Embryonic facial prominence (tissue), 1 donor: Measurements from ENCODE around the gene PAX5.

ENCODE experiments used
- DNase-seq: peaks from one replicate; pipeline ENCODE4 v3.0.0-alpha.2; 2016; ENCODE audit errors: extremely low spot score

The PAX5 gene

DNA sequence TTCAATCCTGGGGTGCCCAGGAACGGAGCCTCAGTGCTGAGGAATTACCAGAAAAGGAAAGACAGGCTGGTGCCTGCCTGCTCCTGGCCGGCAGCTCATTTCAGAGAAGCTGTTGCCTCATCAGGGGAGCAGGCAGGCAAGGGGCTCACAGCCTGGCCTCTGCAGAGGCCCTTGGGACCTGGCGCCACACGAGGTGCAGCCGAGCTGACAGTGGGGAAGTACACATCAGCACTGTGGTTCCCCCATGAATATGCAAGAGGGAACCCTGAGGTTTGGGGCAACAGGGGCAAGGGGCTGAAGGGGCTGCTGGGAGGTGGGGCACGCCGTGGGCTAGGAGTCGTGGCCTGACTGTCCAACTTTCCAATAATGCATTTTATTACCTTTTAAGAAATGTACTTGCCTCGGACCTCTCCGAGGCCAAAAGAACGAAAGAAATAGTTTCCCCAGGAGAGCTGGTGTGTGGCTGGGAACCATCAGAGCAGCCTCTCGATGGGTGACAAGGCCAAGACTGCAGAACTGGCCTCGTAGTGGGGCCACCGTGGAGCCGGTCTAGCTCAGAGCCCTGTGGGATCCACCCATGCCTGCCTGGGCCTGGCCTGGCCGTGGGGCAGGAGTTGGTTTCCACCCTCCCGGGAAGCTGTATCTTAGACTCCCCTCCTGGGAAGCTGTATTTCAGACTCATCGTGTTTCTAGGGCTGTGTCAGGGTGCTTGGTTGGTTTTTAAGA, 198.6 kb downstream of the PAX5 start:
- no peak for DNase-seq

DNA sequence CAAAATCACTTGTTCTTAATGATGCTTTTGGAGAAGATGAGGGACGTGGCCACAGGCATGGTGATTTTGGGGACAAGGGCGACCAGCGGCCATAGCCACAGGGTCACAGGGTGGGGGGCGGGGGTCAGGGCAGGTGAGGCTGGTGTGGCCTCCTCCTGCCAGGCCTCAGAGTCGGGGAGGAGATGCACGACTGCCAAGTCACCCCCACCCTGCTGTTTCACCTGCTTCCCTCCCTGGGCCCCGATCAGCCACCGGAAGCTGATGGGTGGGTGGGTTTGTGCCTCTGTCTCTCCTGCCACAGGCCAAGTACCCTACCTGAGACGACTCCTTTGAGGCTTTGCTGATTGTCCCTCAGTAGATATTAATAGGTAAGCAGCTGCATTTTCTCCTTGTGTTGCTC, 199.3 kb downstream of the PAX5 start:
- no peak for DNase-seq

DNA sequence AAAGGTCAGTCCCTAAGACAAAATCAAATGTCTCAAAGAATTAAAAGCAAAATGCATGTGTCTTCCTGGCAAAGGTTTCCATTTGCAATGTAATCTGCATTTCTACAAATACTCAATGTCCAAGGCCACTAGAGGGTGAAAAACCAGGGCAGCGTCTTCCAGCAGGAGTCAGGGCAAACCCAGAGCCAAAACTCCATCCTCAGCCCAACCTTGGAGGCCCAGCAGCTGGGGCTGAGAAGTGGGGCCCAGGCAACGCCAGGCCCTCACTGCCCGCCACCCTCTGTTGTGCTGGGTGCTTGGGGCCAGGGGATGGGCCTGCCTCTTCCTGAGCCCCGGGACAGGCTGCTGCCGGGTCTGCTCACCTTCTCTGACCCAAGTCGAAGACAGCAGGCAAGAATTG, 200.1 kb downstream of the PAX5 start:
- DNase-seq, result no peak

DNA sequence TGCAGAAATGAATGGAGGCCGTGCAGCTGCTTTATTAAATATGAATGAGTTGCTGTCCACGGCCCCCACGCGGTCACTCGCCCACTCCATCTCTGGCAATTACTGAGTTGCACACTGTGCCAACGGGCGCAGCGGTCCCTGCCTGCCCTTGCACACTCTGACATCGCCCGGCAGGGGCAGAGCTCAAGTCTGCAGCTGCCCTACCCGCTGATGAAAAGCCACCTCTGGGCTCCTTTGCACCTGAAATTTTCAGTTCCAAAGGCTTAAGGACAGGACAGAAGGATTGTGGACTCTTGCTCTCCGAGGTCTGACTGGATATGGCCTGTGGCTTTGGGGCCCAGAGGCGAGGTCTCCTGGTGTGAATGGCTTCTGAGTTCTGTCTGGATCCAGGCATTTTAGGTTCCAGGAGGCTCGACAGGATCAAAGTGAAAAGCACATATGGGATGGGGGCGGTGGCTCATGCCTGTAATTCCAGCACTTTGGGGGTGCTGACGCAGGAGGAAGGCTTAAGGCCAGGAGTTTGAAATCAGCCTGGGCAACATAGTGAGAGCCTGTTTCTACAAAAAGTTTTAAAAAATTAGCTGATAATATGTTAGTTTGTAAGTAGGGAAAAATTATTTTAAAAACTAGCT, 201.8 kb downstream of the PAX5 start:
- DNase-seq, result no peak

DNA sequence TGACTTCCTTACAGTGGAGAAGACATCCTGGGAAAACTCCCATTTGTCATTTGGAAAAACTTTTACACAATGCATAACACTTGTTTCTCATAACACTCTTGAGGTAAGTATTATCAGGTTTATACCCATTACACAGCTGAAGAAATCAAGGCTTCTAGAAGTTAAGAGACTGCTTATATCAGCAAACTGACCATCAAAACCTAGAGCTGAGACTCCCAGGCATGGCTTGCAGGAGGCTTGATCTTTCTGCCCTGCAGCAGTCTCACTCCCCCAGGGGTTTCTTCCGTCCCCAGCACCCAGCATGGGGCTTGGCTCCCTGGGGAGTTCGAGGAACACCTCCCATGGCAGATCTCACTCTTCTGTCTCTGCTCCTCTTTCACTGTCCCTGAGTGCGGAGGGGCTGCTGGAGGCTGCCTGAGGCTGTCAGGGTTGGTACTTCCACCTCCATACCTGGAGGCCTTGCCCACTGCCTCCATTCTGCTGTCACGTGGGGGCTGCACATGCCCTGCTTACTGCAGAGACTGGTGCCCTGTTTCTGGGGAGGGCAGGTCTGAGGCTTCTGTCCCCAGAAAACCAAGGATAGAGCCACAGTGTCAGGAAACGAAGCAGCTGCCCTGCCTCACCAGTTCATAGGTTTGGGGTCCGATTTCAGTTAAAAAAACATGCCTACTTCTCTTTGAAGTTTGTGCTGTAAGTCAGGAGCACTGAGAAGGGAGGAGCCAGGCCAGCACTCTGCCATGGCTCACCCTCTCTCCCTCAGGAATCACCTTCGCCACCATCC, 202.5 kb downstream of the PAX5 start:
- no peak for DNase-seq

DNA sequence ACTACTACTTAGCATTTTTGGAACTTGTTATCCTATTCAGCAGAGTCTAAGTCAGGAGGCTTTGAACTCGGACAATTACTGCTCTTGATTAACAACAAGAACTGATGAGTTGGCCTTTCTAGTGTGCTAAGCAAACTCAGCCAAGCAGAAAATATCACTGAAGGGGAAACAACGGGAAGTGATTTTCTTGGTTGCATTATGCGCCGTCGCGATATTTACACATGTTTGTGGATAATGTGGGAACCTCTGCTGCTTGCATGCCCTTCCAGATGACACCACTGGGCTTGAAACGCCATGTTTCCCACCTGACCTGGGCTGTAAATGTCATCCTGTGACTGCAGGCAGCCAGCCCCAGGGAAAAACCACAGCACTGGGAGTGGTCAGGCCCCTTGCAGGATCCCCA, 205.5 kb downstream of the PAX5 start:
- no peak for DNase-seq

DNA sequence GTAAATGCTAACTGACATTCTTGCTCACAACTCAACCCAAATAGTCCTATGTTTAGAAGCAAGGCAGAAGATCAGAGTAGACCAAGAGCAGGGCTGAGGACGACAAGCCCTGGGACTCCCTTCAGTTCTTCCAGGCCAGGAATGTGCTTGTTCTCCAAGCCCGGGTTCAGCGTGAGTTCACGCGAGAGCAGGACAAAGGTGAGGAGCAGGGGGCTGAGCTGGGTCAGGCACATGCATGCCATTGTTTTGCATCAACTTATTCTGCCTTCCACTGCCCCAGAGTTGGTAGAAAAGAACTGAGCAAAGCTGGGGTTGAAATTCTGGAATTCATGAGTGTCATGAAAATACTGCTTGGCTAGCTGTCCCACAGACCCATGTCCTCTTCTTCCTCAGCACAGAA, 206.5 kb downstream of the PAX5 start:
- DNase-seq, result no peak

DNA sequence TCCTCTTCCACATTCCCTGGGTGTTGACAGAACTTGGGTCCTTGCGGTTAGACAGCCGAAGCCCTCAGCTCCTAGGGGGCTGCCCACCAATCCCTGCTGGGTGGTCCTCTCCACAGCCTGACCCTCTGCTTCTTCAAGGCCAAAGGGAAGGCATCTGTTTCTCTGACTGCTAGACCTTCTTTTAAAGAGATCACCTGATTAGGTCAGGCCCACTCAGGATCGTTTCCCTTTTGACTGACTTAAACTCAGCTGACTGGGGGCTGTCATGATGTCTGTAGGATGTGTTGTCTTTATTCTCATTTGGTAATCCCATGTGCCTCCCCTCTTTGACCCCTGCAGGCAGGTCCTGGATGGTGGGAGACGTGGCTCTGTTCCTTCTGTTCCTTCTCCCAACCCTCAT, 207.5 kb downstream of the PAX5 start:
- DNase-seq, result no peak

DNA sequence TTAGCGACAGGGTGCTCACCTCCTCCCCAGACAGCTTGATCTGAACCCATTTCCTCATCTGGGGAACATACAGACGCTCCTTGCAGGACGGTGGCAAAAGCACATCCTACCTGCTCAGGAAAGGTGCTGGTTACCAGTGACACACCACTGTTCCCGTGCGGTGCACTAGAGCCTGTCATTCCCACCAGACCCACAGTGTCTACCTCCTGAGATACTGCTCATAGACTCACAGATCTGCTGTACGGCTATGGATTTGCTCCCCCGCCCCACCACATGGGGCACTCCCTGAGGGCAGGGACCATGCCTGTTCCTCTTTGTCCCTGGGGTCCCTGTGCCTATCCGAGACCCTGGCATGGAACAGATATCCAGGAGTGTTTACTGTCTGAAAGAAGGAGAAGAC, 208.9 kb downstream of the PAX5 start:
- no peak for DNase-seq

DNA sequence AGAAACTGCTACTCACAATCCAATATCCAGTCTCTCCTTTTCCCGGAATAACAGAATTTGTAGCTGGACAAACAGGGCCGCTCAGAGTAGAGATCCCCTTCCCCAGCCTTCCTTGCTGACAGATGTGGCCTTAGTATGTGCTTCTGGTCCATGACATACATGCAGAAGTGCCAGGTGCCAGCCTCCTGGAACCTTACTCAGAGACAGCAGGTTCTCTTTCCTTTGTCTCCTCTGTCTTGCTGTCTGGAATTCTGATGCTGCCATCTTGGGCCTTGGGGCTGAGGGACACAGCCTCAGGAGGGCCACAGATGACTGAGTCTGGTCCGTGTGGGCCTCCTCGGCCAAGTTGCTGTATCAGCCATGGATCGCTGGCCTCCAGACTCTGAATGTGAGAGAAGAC, 210.1 kb downstream of the PAX5 start:
- no peak for DNase-seq

DNA sequence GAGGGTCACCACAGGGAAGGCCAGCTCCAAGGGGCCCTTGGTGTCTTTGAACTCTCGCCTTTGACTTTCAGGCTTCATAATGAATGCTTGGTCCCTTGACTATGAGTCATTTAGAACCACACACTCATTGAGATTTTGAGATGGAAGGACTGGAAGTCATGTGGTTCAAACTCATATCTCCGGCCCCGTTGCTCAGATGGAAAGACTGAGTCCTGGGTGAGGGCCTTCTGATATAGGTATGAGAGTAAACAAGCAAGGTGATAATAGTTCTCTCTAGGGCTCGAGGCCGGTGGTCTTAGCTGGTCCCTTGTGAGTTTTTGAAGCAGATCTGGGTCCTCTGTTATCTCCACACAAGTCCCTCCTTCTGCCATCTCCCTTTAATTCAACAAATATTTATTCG, 210.6 kb downstream of the PAX5 start:
- no peak for DNase-seq

DNA sequence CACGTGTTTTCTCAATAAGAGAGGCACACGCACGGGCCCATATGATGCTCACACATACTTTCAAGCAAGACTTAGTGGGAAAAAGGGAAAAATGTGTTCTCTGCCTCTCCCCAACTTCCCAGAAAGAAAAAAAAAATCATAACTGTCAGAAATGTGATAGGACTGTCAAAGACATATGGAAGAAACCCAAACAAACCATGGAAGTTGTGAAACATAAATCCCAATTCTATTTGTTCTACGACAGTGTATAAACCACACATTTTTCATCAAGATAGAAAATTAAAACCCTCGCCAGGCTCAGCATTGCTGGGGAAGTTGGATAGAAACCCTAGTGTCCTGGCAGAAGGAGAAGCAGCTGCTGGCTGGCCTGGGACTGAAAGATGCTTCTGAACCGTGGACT, 211.9 kb downstream of the PAX5 start:
- no peak for DNase-seq

DNA sequence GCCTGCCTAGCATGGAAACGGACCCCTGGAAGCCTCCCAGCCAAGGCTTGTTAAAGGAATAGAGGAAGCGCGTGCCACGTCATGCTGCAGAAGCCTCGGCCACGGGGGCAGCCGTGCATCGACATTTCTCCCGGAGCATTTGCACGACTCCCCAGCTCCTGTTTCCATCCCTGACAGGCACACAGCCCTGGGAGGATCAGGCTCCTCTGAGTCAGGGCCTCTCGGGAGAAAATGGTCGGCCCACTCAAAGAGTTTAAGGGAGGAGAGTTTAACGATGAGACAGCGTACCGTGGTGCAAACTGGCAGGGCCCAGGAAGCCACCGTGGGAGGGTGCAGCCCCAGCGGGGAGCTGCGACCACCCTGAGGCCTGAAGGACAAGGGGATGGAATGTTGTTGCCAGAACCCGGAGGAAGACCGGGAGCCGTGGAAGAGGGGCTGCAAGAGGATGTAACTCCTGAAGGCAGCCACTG, 213.6 kb downstream of the PAX5 start:
- no peak for DNase-seq

DNA sequence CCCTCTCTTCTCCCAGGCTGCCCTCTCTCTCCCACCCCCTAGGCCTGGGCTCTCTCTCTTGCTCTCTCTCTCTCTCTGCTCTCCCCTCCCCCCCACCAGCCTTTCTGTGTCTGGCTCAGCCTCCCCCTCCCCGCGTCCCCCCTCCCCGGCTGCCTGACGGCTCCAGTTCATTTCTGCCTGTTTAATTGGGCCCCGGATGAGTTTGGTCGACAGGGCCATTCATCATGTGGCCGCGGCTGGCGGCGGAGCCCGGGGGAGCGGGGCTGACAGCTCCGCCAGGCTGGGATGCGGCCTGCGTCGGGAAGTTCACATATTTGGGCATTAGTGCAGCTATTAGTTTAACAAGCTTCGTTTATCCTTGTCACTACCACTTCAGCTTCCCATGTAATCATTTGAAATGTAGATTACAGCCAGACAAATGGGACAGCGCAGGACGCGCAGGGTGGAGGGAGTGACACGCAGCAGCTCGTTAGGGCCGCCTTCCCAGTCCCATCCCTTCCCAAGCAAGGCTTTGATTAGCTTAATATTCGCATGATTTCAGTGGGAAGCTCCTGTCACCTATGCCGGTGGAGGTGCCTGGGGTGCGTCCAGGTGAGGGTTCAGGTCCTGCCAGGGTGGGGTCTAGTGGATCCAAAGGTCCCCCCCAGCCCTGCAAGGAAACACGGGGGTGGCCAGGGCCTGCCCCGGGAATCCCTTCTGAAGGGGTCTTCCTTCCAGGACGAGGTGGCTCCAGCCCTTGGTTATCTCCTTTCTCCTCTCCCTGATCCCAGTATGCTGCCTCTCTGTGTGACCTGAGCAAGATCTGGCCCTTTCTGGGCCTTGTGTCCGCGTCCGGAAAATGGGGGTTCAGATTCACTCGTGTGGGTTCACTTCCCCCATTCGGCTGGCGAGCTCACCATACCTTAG, 214.8 kb downstream of the PAX5 start:
- DNase-seq, result no peak

DNA sequence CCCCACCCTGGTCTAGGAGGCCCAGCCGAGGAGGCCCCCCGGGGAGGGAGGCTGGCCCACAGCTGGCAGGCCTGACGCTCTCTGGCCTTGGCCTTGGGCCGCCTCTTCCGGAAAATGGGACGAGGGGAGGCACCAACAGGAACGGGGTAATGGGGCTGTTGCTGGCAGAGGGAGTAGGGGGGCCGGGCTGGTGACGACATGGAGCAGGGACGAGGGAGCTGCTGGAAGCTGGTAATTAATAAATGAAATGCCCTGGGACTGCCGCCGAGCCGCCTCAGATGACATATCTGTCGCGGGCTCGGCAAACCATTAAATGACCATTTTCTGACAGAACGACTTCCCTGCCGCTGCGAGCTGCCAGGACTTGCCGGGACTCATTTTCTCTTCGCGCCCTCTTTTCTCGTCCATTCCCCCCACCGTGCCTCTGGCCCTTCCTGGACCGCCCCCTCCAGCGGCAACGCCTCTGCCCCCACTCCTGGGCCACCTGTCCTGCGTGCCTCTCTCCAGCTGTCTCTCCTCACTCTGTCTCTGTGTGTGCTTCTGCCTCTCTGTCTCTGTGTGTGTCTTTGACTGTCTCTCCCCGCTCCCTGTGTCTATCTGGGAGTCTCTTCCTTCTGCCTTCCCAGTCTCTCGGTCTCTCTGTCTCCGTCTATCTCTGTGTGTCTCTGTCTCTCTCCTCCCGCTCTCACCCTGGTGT, 215.7 kb downstream of the PAX5 start:
- DNase-seq, result no peak

DNA sequence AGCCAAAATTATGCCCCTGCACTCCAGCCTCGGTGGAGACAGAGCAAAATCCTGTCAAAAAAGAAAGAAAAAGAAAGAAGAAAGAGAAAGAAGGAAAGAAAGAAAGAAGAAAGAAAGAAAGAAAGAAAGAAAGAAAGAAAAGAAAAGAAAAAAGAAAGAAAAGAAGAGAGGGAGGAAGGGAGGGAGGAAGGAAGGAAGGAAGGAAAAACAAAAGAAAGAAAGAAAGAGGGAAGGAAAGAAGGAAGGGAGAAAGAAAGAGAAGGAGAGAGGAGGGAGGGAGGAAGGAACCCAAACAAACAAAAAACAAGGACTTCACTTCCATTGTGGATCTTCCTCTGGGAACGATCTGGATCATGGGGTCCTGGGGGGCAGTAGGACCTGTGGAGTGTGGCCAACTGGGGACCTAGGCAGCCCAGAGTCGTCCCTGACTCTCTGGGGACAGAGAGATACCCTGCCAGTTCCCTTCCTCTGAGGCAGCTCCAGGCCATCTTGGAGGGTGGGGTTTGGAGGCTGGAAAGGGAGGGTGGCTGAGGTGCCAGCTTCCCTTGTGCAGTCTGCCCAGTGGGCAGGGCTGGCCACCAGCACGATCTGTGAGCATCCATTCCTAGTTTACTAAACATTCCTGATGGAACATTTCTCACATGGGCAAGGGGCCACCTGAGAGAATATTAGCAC, 216.8 kb downstream of the PAX5 start:
- DNase-seq, result no peak

DNA sequence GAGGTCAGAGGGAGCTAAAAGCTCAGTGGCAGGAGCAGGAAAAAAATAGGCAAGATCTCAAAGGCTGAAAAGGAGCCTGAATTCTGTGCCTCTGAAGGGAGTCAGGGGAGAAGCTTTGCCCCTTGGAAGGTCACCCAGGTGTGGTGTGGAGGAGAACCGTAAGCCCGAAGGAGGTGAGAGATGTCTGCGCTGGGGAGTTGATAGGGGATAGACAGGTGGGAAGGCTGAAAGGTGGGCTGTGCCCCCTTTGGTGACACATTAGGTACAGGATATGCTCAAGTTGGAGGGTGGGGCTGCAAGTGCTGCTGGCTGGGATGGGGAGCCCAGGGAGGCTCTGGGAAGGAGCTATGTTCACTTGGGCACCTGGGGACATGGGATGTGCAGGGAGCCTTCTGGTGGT, 217.7 kb downstream of the PAX5 start:
- no peak for DNase-seq

DNA sequence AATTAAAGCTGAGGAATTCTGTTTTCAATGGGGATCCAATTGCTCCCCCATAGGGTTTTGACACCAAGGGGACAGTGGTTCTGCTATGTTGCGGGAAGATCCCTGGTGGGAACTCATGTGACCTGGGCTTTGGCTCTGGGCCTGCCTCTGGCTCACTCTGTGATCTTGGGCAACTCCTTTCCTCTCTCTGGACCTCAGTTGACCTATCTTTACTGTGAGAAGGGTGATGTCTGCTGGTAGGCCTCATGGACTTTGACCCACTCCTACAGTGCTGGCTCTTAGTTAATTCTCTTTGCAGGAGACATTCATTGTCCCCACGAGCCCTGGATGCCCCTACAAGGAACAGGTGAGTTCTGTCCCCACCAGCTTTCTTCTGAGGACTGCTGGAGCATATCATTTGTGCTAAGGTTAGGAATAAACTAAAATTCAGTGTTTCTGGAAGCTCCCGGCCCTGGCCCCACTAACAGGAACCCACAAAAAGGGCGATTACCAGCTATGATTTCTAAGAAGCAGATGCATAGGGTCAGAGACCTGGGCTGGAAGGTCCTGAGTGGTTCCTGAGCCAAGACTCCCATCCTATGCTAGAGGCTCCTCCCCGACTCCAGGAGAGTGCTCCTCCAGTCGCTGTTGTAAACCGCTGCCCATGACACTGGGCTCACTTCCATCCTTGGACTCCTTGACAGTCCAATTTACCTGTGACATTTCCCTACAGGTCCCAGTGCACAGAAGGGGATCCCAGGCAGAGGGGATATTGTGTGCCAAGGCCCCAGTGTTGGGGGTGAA, 218.3 kb downstream of the PAX5 start:
- no peak for DNase-seq

DNA sequence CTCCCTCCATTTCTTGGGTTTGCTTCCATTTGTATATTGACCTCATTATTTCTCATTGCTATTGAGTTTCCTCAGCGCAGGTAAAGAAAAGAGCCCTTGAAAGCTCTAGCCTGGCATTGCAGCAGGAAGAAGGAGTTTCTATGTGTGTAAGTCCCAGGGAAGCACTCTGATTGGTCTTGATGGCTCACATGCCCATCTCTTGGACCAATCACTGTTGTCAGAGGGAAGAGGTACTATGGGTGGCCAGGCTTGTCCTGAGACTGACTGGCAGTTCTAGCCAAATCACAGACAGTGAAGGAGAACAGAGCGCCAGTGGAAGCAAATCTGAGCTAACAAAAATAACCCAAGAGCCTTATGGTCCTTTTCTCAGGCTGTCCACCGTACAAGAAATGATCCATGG, 219.0 kb downstream of the PAX5 start:
- DNase-seq, result no peak

DNA sequence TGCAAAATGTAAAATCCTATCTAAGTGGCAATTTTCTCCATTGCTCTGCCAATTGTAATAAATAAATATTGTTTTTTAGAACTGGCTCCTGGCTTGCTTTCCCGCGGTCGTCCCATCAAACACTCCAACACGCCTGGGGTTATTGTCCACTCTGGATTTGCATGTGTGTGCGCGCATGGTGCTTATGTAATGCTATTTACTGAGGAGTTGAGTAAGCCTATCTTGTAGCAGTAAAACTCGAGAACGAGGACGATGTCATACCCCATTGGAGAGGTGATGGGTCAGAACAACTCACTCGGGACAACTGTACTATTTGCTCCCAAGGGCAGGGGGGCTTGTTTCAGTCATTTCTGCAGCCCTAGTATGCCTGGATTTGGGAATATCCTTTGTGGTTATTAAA, 220.9 kb downstream of the PAX5 start:
- no peak for DNase-seq
